Panc1 (cell line): ENCODE measurements around the gene SECTM1. TPM values are rescaled to one million over a fixed set of nuclear protein-coding genes. Genes with fewer than 3 reads are reported as not detected.

Source experiments
- ATAC-seq: fragments of 200-7000 bp; cut with Tn5 transposase; 2 replicates; pipeline ENCODE4 v1.9.1; 2020; ENCODE audit warnings: mild to moderate bottlenecking, moderate library complexity
- BruUV-seq: library from RNA; stranded (reverse); fragments of 400-500 nt; replicated peaks from 2 replicates; lab custom pipeline; 2021; lab: Mats Ljungman, UMichigan
- CTCF ChIA-PET: fragments of 300-600 bp; sonication (Branson Sonifier 250); formaldehyde crosslinking; loops from one replicate; lab custom pipeline; 2022; ENCODE audit warnings: antibody characterized with exemption; lab: Charles Lee
- POLR2A ChIA-PET: fragments of 300-600 bp; sonication (Branson Sonifier 250); formaldehyde crosslinking; loops from one replicate; lab custom pipeline; 2022; ENCODE audit warnings: antibody characterized with exemption; lab: Charles Lee
- DNase-seq: peaks from one replicate; pipeline ENCODE4 v3.0.0-alpha.2; 2010; ENCODE audit warnings: low read depth, low spot score
- H3K27ac ChIP-seq: 2 replicates; pipeline ENCODE4 v1.5.1; 2011; ENCODE audit warnings: mild to moderate bottlenecking, low read length, inconsistent platforms
- H3K27me3 ChIP-seq: fragments of 200-500 bp; sonication (Bioruptor generic); 2 replicates; pipeline ENCODE4 v1.6.0; 2014; ENCODE audit warnings: low read length, inconsistent platforms; ENCODE audit not compliant: control insufficient read depth, insufficient read depth
- H3K36me3 ChIP-seq: fragments of 200-500 bp; sonication (Bioruptor generic); 2 replicates; pipeline ENCODE4 v1.5.1; 2014; ENCODE audit warnings: inconsistent platforms, mild to moderate bottlenecking, low read length, moderate library complexity; ENCODE audit not compliant: control insufficient read depth, insufficient read depth
- H3K4me1 ChIP-seq: 2 replicates; pipeline ENCODE4 v1.5.1; 2011; ENCODE audit warnings: inconsistent platforms, mild to moderate bottlenecking, low read length, moderate library complexity; ENCODE audit not compliant: control insufficient read depth, insufficient read depth
- H3K4me3 ChIP-seq, 2 experiments: 2 replicates each; pipeline ENCODE4 v1.5.1; 2011 to 2012; ENCODE audit warnings: low read depth in 2 of 2, low read length in 2 of 2, mild to moderate bottlenecking in 2 of 2, inconsistent platforms in 1 of 2, moderate library complexity in 1 of 2
- H3K9me3 ChIP-seq: fragments of 200-500 bp; sonication (Bioruptor generic); 2 replicates; pipeline ENCODE4 v1.5.1; 2014; ENCODE audit warnings: low read depth, mild to moderate bottlenecking, inconsistent platforms, low read length, moderate library complexity; ENCODE audit not compliant: control insufficient read depth, insufficient read depth
- CTCF ChIP-seq: fragments of 450-650 bp; IDR thresholded peaks from 2 replicates; pipeline ENCODE4 v1.5.1; 2017; ENCODE audit warnings: mild to moderate bottlenecking
- POLR2AphosphoS5 ChIP-seq: IDR thresholded peaks from 2 replicates; pipeline ENCODE4 v1.6.1; 2012; ENCODE audit warnings: mild to moderate bottlenecking, low read depth, low read length, moderate library complexity
- SIN3A ChIP-seq: IDR thresholded peaks from 2 replicates; pipeline ENCODE4 v1.6.1; 2012; ENCODE audit warnings: low read depth, mild to moderate bottlenecking, low read length, moderate library complexity, borderline replicate concordance; ENCODE audit not compliant: insufficient read depth
- TCF7L2 ChIP-seq: IDR thresholded peaks from 2 replicates; pipeline ENCODE4 v1.6.1; 2011; ENCODE audit warnings: mild to moderate bottlenecking, low read depth, low read length, inconsistent platforms
- in situ Hi-C: cut with HindIII; loops from 2 replicates; pipeline ENCODE4 v1.10.0; 2016; ENCODE audit warnings: low sequenced_read_pairs, low pct_unique_long_range_greater_than_20kb
- intact Hi-C: fragments of 100-400 bp; cut with micrococcal nuclease; formaldehyde crosslinking; loops from one replicate; pipeline ENCODE4 v1.10.0; 2022; ENCODE audit not compliant: unreplicated experiment
- total RNA-seq: library from RNA; stranded (reverse); gene quantifications from one replicate; pipeline ENCODE4 v1.2.1, GENCODE V29; 2021; ENCODE audit not compliant: unreplicated experiment
- TF ChIP-seq, protein P1 (sequence below), 2 experiments: IDR thresholded peaks; 2 replicates each; pipeline ENCODE4 v1.6.1; 2011 to 2012; ENCODE audit warnings: low read depth in 2 of 2, control low read depth in 1 of 2, low read length in 1 of 2, mild to moderate bottlenecking in 1 of 2, moderate library complexity in 1 of 2; ENCODE audit not compliant: insufficient read depth in 1 of 2

The SECTM1 gene
- total RNA-seq, 1 experiment from 2014 or later: 5.4 TPM

DNA sequence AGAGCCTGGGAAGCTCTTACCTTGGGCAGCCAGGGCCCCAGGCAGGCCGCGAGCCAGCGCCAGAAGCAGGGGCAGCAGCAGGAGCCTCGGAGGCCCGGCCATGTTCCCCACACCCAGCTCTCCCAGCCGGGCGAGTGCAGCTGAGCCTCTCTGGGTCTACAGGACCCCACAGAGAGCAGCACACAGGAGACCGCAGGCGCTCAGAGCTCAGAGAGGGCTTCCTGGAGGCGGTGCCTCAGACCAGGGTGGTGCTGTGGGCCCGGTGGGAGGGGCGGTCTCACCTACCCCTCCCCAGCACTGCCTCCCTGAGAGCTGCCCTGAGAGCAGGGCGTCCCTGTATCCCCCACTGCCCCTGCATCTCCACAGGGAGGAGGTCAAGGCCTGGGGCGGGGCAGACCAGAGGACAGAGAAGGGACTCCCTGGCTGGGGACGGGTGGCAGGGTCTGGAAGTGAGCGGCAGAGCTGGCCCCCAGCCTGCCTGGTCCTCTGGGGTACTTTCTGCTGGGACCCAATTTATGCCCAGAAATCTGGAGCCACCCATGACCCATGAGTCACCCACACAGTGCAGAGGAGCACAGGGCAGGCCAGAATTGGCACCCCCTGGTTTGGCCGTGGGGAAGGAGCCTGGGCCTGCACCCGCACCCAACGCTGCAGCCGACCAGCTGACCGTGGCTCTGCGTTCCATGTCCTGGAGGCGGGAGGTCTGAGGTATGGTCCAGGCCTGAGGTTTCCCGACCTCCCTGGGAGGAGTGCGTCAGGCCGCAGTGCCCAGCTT, 16.0 kb downstream of the SECTM1 start, which contains the start of gene CD7:
Gene CD7 (minus strand): TSS at position 215 of the 775 bp plus-strand sequence. CDS start 113 bp downstream, at position 102.
- CTCF ChIA-PET: interaction anchor here (1.1 kb wide), 1 partner anchor 16 kb away, joined by 3 read pairs; no protein-coding TSS in a partner anchor
- intact Hi-C loops: no loop called here
- H3K27ac ChIP-seq: no peak within 1 kb of the TSS
- DNase-seq: no peak
- in situ Hi-C loops: no loop called here
- H3K27me3 ChIP-seq: no peaks in the 10 kb centered on the region
- no peaks in the 10 kb centered on the region for H3K9me3 ChIP-seq
- peaks cover 7% of the 10 kb centered on the region for H3K4me1 ChIP-seq
- TF ChIP-seq SIN3A (no peak), POLR2AphosphoS5 (no peak)
- no peaks in the 10 kb centered on the region for H3K36me3 ChIP-seq
- no peak for ATAC-seq
- POLR2A ChIA-PET: no interaction called here
- BruUV-seq: no TSS peak
- no peak within 1 kb of the TSS for H3K4me3 ChIP-seq

DNA sequence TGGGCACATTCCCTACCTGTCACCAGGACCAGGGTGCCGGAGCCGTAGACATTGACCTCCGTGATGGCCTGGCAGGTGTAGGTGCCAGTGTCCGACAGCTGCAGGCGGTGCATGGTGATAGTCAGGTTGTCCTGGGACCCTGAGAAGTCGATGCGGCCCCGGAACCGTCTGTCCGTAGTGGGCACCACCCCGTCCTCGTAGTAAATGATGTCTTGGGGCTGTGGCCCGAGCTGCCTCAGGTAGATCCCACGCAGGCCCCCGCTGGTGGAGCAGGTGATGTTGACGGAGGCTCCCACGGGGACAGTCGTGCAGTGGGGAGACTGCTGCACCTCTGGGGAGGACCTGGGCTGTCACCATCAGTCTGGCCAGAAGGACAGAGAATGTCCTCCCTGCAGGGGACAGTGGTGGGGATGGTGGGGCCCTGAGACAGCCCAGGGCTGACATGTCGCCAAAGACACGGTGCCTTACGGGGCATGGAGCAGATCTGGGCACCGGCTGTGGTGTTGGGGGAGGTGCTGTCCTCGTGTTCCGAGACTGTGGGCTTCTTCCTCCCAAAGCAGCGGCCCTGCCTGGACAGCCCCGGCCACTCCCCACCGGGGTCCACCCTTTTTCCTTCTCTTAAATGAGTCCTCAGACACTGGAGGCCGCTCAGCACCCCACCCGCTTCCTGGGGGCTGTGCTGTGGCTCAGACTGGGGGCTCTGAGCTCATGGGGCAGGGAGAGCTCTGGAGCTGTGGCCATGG, 16.7 kb downstream of the SECTM1 start:
- no peak for ATAC-seq
- H3K4me1 ChIP-seq: peaks cover 4% of the 10 kb centered on the region
- intact Hi-C loops (no loop called here), in situ Hi-C loops (no loop called here)
- ChIA-PET CTCF (interaction anchor here (1.1 kb wide), 1 partner anchor 16 kb away, joined by 3 read pairs; no protein-coding TSS in a partner anchor), POLR2A (no interaction called here)
- no peak overlapping the region for H3K27ac ChIP-seq
- no peak for TF ChIP-seq TCF7L2
- no peak for TF ChIP-seq SIN3A
- no peak for TF ChIP-seq POLR2AphosphoS5
- no peak for TF ChIP-seq CTCF
- TF ChIP-seq, protein P1, sequence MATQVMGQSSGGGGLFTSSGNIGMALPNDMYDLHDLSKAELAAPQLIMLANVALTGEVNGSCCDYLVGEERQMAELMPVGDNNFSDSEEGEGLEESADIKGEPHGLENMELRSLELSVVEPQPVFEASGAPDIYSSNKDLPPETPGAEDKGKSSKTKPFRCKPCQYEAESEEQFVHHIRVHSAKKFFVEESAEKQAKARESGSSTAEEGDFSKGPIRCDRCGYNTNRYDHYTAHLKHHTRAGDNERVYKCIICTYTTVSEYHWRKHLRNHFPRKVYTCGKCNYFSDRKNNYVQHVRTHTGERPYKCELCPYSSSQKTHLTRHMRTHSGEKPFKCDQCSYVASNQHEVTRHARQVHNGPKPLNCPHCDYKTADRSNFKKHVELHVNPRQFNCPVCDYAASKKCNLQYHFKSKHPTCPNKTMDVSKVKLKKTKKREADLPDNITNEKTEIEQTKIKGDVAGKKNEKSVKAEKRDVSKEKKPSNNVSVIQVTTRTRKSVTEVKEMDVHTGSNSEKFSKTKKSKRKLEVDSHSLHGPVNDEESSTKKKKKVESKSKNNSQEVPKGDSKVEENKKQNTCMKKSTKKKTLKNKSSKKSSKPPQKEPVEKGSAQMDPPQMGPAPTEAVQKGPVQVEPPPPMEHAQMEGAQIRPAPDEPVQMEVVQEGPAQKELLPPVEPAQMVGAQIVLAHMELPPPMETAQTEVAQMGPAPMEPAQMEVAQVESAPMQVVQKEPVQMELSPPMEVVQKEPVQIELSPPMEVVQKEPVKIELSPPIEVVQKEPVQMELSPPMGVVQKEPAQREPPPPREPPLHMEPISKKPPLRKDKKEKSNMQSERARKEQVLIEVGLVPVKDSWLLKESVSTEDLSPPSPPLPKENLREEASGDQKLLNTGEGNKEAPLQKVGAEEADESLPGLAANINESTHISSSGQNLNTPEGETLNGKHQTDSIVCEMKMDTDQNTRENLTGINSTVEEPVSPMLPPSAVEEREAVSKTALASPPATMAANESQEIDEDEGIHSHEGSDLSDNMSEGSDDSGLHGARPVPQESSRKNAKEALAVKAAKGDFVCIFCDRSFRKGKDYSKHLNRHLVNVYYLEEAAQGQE (IDR thresholded peaks at IDR 0.05; ENCODE audit: insufficient read depth in 1 of 2, low read depth in 2 of 2, low read length in 1 of 2): no peak
- H3K4me3 ChIP-seq: no peak overlapping the region
- DNase-seq: no peak
- BruUV-seq: no TSS peak
- no peaks in the 10 kb centered on the region for H3K27me3 ChIP-seq
- no peaks in the 10 kb centered on the region for H3K9me3 ChIP-seq
- H3K36me3 ChIP-seq: no peaks in the 10 kb centered on the region
